K562 (cell line): Measurements from ENCODE around the gene LAMTOR5.

Source experiments
- DNMT1 ChIP-seq: fragments of 450-650 bp; IDR thresholded peaks from 2 replicates; pipeline ENCODE4 v1.6.1; 2016; ENCODE audit warnings: antibody characterized with exemption, mild to moderate bottlenecking
- EP300 ChIP-seq: IDR thresholded peaks from 2 replicates; pipeline ENCODE4 v1.6.1; 2012; ENCODE audit warnings: low read length, improper control_type of control experiment
- FOS ChIP-seq: IDR thresholded peaks from 3 replicates; pipeline ENCODE4 v1.6.1; 2011; ENCODE audit not compliant: insufficient read length; ENCODE audit errors: extremely low read depth
- NFYB ChIP-seq: IDR thresholded peaks from 2 replicates; pipeline ENCODE4 v1.6.1; 2011; ENCODE audit warnings: mild to moderate bottlenecking, moderate library complexity; ENCODE audit not compliant: insufficient read length; ENCODE audit errors: extremely low read depth
- POLR2AphosphoS2 ChIP-seq: IDR thresholded peaks from 2 replicates; pipeline ENCODE4 v1.6.1; 2012; ENCODE audit warnings: low read length, improper control_type of control experiment
- PREB ChIP-seq: sonication (generic); formaldehyde crosslinking; IDR thresholded peaks from 2 replicates; pipeline ENCODE4 v1.8.1; 2023; ENCODE audit warnings: mild to moderate bottlenecking, missing genetic modification reagents
- SETDB1 ChIP-seq: IDR thresholded peaks from one replicate; pipeline ENCODE4 v1.6.1; 2012; ENCODE audit warnings: low read length, control low read depth, inconsistent platforms
- SREBF1 ChIP-seq: fragments of 150-350 bp; IDR thresholded peaks from 2 replicates; pipeline ENCODE4 v1.6.1; 2014; ENCODE audit warnings: antibody characterized with exemption, low read depth, low read length, borderline replicate concordance
- TAF1 ChIP-seq: IDR thresholded peaks from 2 replicates; pipeline ENCODE4 v1.6.1; 2011; ENCODE audit warnings: mild to moderate bottlenecking, low read length, moderate library complexity; ENCODE audit not compliant: insufficient read depth, control insufficient read depth, severe bottlenecking; ENCODE audit errors: extremely low read depth
- ZBTB33 ChIP-seq: sonication (generic); formaldehyde crosslinking; IDR thresholded peaks from 2 replicates; pipeline ENCODE4 v1.8.1; 2023; ENCODE audit warnings: mild to moderate bottlenecking, missing genetic modification reagents
- ZNF140 ChIP-seq: fragments of 250-450 bp; sonication (Bioruptor Pico); IDR thresholded peaks from 2 replicates; pipeline ENCODE4 v1.8.0; 2021; ENCODE audit warnings: moderate library complexity, mild to moderate bottlenecking, inconsistent platforms
- ZNF76 ChIP-seq: fragments of 250-450 bp; sonication (Bioruptor Pico); IDR thresholded peaks from 2 replicates; pipeline ENCODE4 v1.4.0; 2020; ENCODE audit warnings: mild to moderate bottlenecking, moderate library complexity, borderline replicate concordance
- TF ChIP-seq, protein P1 (sequence below), 2 experiments: fragments of 200-800 bp in 1 of 2; sonication (Bioruptor generic) in 1 of 2; sonication (generic) in 1 of 2; formaldehyde crosslinking in 1 of 2; IDR thresholded peaks in 1 of 2; conservative IDR thresholded peaks in 1 of 2; 2 replicates each; pipeline versions ENCODE4 v1.5.0 to v1.6.1; 2016 to 2020; ENCODE audit warnings: missing compliant biosample characterization in 1 of 2, missing genetic modification characterization in 1 of 2, missing genetic modification reagents in 1 of 2

GRCh38 chr1:110390096-110390495 is 17.4 kb downstream of the LAMTOR5 start:
- TF ChIP-seq NFYB, result no peak
- TF ChIP-seq, protein P1, sequence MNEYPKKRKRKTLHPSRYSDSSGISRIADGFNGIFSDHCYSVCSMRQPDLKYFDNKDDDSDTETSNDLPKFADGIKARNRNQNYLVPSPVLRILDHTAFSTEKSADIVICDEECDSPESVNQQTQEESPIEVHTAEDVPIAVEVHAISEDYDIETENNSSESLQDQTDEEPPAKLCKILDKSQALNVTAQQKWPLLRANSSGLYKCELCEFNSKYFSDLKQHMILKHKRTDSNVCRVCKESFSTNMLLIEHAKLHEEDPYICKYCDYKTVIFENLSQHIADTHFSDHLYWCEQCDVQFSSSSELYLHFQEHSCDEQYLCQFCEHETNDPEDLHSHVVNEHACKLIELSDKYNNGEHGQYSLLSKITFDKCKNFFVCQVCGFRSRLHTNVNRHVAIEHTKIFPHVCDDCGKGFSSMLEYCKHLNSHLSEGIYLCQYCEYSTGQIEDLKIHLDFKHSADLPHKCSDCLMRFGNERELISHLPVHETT (CRISPR knock-in tag; conservative IDR thresholded peaks at IDR 0.05 in 1 of 2, IDR thresholded peaks at IDR 0.05 in 1 of 2), result no peak
- no peak for TF ChIP-seq FOS
- TF ChIP-seq SREBF1, result no peak
- TF ChIP-seq ZNF140 (CRISPR knock-in tag), result no peak
- TF ChIP-seq PREB (CRISPR knock-in tag), result no peak
- TF ChIP-seq TAF1, result no peak
- no peak for TF ChIP-seq POLR2AphosphoS2
- no peak for TF ChIP-seq SETDB1
- no peak for TF ChIP-seq DNMT1
- TF ChIP-seq ZBTB33 (CRISPR knock-in tag), result no peak
- no peak for TF ChIP-seq EP300
- no peak for TF ChIP-seq ZNF76
